Caki2 (cell line): ENCODE data around the gene POLR2E. TPM values are rescaled to one million over a fixed set of nuclear protein-coding genes. Genes with fewer than 3 reads are reported as not detected.

Experiments
- DNase-seq: peaks from one replicate; pipeline ENCODE4 v3.0.0-alpha.2; 2015; ENCODE audit warnings: low read depth
- in situ Hi-C: cut with HindIII; loops from 2 replicates; pipeline ENCODE4 v1.10.0; 2016; ENCODE audit warnings: low sequenced_read_pairs, low pct_unique_long_range_greater_than_20kb, mixed read lengths
- total RNA-seq: library from RNA; depleted of rRNA; stranded (reverse); fragments of >200 nt; shearing (Covaris generic); gene quantifications from 2 replicates; pipeline ENCODE4 v1.2.3, GENCODE V29; 2014; ENCODE audit warnings: low replicate concordance

POLR2E gene
- total RNA-seq, 1 experiment from 2014 or later: 180 TPM

- in situ Hi-C loops: no loop called here
- DNase-seq: no peak
These were observed 21.9 kb downstream of the POLR2E start for GRCh38 chr19:1073063-1073955.

DNA sequence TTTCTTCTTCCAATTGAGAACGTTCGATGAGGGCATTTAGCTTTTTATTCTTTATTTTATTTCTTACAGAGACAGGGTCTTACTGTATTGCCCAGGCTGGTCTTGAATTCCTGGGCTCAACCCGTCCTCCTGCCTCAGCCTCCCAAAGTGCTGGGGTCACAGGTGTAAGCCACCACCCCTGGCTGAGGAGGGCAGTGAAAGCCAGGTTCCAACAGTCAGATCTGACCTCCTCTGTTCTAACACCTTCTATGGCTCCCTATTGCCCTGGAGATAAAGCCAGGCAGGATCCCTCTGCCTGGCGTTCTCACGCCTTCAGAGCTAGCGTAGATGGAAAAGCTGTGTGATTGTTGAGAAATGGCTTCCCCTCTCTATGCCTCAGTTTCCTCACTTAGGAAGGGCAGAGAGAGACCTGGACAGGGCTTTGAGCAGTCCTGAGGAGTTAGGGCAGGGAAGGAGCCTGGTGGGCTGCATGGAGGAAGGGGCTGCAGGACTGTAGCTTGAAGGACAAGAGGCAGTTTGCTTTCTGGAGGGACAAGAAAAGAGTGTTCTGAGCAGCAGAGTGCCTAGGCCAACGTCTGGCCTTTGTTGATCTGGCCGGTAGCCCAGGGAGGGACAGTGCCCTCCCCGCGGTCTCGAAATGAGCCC lies 22.7 kb downstream of the POLR2E start:
- no peak for DNase-seq
- in situ Hi-C loops: no loop called here

- in situ Hi-C loops: no loop called here
These were observed 24.0 kb downstream of the POLR2E start for GRCh38 chr19:1070931-1071791.

GRCh38 chr19:1070576-1070930 lies 24.6 kb downstream of the POLR2E start:
- no peak for DNase-seq
- in situ Hi-C loops: no loop called here

More at GRCh38 chr19:1070931-1071791, 24.0 kb downstream of the POLR2E start:
- no peak for DNase-seq

- in situ Hi-C loops: no loop called here
These were observed 26.0 kb downstream of the POLR2E start for GRCh38 chr19:1069009-1069779.

DNA sequence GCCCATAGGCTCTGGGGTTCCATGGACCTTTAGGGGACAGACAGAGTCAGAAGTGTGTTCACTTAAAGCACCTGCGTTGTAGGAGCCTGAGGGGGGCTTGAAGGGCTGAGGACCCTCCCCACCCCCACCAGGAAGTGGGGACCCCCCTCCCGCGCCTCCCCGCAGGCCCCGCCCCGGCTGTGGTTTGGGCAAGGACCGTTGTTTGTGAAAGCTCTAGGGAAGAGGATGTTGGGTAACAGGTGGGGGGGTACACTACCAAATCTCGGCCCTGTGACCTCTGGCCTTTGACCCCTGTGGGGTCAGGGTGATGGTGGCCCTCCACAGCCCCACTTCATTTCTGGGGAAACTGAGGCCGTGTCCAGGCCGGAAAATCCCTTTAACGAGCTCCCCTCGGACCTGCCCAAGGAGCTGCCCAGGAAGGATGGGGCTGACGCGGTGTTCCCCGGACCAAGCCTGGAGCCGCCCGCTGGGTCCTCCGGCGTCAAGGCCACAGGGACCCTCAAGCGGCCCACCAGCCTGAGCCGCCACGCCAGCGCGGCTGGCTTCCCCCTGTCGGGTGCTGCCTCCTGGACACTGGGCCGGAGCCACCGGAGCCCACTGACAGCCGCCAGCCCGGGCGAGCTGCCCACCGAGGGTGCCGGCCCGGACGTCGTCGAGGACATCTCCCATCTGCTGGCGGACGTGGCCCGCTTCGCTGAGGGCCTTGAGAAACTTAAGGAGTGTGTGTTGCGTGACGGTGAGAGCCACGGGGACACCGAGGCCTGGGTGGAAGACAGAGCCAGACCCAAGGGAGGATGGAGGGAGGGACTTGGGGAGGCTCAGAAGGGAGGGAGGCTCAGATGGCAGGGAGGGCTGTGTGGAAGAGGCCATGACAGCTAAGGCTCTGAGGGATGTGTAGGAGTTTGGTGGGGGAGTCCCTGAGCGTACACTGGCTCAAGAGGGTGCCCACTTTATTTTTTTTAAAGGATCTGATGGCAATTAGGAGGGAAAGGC lies 26.9 kb downstream of the POLR2E start:
- no peak for DNase-seq
- in situ Hi-C loops: no loop called here

More at GRCh38 chr19:1069009-1069779, 26.0 kb downstream of the POLR2E start:
- no peak for DNase-seq

DNA sequence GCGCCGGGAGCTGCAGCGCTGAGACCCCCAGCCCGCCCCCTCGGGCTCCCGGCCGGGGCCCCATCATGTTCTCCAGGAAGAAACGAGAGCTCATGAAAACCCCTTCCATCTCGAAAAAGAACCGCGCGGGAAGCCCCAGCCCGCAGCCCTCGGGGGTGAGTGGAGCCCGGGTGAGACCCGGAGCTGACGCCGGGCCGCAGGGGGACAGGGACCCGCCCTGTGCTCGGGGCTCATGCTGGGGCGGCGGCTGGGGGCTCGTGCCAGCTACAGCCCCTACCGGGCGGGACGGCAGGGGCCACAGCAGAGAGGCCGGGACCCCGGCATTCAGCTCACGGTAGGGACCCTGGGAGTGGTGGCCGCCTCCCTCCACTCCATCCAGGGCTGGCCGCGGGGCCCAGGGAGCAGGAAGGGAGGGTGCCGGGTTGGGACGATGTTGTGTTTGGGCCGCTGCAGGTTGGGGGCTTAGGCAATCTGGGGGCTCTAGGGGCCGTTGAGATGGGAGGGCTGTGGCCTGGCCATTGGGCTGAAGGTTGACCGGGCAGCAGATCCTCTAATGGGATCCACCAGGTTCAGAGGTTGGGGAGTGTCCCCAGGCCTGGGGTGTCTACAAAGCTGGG lies 27.7 kb downstream of the POLR2E start:
- no peak for DNase-seq
- in situ Hi-C loops: no loop called here

DNA sequence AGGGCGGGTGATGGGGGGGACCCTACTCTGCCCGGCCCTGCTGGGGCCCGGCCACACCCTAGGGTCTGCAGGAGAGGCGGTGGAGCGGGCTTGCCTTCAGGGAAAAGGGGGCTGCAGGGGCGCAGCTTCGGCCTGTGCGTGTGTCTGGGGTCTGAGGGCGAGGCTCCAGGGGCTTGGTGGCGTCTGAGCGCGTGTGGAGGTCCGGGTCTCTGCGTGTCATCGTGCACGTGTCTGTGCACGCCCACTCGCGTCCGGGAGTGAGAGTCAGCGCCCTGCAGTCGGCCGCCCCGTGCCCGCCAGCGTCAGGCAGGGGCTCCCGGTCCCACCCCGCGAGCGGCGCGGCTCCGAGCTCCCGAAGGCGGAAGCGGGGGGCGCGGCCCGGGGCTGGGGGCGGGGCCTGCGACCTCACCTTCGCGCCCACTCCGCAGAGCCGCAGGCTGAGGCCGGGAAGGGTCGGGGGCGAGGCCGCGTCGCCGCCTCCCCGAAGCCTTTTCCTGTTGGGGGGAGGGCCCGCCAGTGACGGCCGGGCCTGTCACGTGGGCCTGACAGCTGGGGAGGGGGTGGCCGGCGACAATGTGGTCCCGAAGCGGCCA lies 28.3 kb downstream of the POLR2E start, which contains the start of gene ARHGAP45:
Gene ARHGAP45 (plus strand): TSS at position 420 of the 593 bp plus-strand sequence. CDS start 239 bp downstream, outside the sequence.
- DNase-seq: no peak
- in situ Hi-C loops: no loop called here

DNA sequence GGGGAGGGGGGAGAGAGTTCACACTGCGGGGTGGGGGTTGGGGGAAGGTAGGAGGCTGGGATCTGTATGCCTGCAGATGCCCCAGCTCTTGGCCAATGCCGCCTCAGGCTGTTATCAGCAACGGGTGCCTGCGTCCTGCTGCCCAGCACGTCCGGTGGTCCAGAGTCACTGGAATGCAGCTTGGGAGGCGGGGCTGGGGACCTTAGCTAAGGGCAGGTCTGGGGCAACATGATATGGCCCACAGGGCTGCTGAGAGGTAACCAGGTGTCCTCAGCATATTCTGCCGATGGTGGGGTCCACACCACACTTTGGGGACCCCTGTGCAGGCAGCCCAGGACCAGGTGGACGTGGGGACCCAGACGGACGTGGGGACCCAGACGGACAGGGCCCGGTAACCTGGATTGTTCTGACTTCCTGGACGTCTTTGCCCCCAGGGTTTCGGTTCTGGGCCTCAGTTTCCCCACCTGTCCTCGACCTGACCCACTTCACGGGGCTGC lies 28.9 kb downstream of the POLR2E start:
- in situ Hi-C loops: no loop called here
- no peak for DNase-seq

DNA sequence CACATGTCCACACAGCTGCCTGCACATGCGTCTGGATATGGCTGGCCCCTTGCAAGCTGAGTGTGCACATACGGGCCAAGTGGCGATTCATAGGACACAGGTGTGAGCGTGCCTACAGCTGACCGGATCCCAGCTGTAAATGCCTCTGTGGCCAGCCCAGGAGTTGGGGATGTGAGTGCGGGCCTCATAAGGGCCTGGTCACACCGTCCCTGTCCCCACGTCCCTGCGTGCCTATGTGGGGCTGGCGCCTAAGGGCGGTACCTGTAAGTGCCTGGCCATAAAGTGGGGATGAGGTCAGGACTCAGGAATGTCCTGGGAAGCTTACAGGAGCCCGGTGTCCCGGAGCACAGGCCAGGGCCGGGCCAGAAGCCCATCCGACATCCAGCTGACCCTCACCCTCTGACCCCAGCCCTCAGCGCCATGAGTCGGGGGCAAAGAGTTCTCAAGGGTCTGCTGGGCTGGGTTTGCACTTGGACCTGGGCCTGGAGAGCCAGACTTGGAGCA lies 29.5 kb downstream of the POLR2E start:
- no peak for DNase-seq
- in situ Hi-C loops: no loop called here

GRCh38 chr19:1064661-1065605 lies 30.2 kb downstream of the POLR2E start:
- in situ Hi-C loops: no loop called here
- DNase-seq: no peak

GRCh38 chr19:1063909-1064660 lies 31.1 kb downstream of the POLR2E start:
- in situ Hi-C loops: no loop called here
- no peak for DNase-seq

- peak; percentile 67 for DNase-seq
- in situ Hi-C loops: no loop called here
These were observed 31.9 kb downstream of the POLR2E start for GRCh38 chr19:1063030-1063908.
